Aorta (tissue), 5 donors: ENCODE results near the gene TRERF1. TPM values are rescaled to one million over a fixed set of nuclear protein-coding genes. Genes with fewer than 3 reads are reported as not detected.

Experiments
- ATAC-seq: fragments of 200-7000 bp; cut with Tn5 transposase; one replicate; pipeline ENCODE4 v1.9.1; 2022; ENCODE audit warnings: moderate library complexity; ENCODE audit not compliant: low FRiP score
- DNase-seq, 2 donors: peaks; one replicate each; pipeline ENCODE4 v3.0.0-alpha.2; 2020
- H3K27ac ChIP-seq, 2 donors: one replicate each; pipeline ENCODE4 v1.5.1; 2013; ENCODE audit warnings: low read length in 2 of 2, mild to moderate bottlenecking in 2 of 2, moderate library complexity in 2 of 2, control low read depth in 1 of 2, inconsistent platforms in 1 of 2, low read depth in 1 of 2
- H3K27me3 ChIP-seq, 2 donors: one replicate each; pipeline ENCODE4 v1.6.1; 2013; ENCODE audit warnings: control low read depth in 1 of 2, low read length in 1 of 2, mild to moderate bottlenecking in 1 of 2, moderate library complexity in 1 of 2; ENCODE audit not compliant: insufficient read depth in 2 of 2, control insufficient read depth in 1 of 2
- H3K36me3 ChIP-seq, 2 donors: one replicate each; pipeline ENCODE4 v1.6.1; 2013; ENCODE audit warnings: control low read depth in 1 of 2, low read length in 1 of 2, mild to moderate bottlenecking in 1 of 2; ENCODE audit not compliant: insufficient read depth in 2 of 2, control insufficient read depth in 1 of 2
- H3K4me1 ChIP-seq, 2 donors: one replicate each; pipeline ENCODE4 v1.6.1; 2013; ENCODE audit warnings: low read length in 2 of 2, control low read depth in 1 of 2, mild to moderate bottlenecking in 1 of 2, moderate library complexity in 1 of 2; ENCODE audit not compliant: insufficient read depth in 2 of 2, control insufficient read depth in 1 of 2
- H3K4me3 ChIP-seq, 2 donors: one replicate each; pipeline ENCODE4 v1.5.1; 2013; ENCODE audit warnings: low read length in 2 of 2, control low read depth in 1 of 2, mild to moderate bottlenecking in 1 of 2
- H3K9me3 ChIP-seq: one replicate; pipeline ENCODE4 v1.6.1; 2013; ENCODE audit warnings: mild to moderate bottlenecking, low read length; ENCODE audit not compliant: control insufficient read depth
- WGBS, 2 donors: extraction: QIAGEN DNeasy Blood & Tissue Kit; methylation state at CpG; one replicate each; pipeline ENCODE4 v1.1.7; 2013; 5-methylcytosine and 5-hydroxymethylcytosine counted together
- intact Hi-C, 2 donors: fragments of 100-400 bp; cut with DNase I; formaldehyde crosslinking; loops; one replicate each; pipeline versions ENCODE4 v1.14.2 to v1.15.0; 2022
- polyA plus RNA-seq, 2 donors: library from polyadenylated mRNA; stranded (reverse); fragments of 200-250 nt; gene quantifications; one replicate each; pipeline ENCODE4 v1.2.3, GENCODE V29; 2013
- total RNA-seq, 2 donors: library from RNA; stranded (reverse); fragmentation: NEBNext Ultra II Directional; extraction: Animal tissue kit (Norgen Biotek cat#: 25700); gene quantifications; one replicate each; pipeline ENCODE4 v1.2.1, GENCODE V29; 2021
- donor health status: healthy with polysubstance abuse.
- donor health status: Bipolar disorder and iron deficiency.
- donor health status: DM: no; HTN: no; CAD: no.
- donor health status: DM: no; HTN: no; CAD: no.
- donor health status: DM: yes; HTN: yes; CAD: no.

Gene TRERF1
- total and polyA plus RNA-seq, 4 donors, result 0.50 to 9.5 (median 2.2) TPM

DNA sequence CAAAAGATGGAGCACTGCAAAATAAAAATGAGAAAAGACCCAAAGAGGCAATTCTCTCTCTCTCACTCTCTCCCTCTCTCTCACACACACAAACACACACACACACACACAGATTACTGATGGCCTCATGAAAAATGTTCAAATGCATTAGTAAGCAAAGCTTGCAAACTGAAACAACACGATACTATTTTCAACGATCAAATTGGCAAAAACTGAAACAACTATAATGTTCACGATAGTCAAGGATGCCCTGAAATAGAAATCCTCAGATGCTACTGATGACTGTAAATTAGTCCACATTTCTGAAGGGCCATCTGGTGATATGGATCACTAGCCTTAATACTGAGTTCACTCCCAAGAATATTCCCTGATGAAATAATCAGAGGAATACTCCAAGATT, 100.8 kb downstream of the TRERF1 start:
- WGBS, 2 donors, result 86% methylated on average over 3 of the region's 3 CpGs
- H3K27me3 ChIP-seq, result no peaks in the 10 kb centered on the region
- no peak for DNase-seq
- no peak for ATAC-seq
- H3K27ac ChIP-seq, result no peak overlapping the region
- H3K4me3 ChIP-seq, result no peak overlapping the region
- no peaks in the 10 kb centered on the region for H3K4me1 ChIP-seq
- peaks cover 1% of the 10 kb centered on the region for H3K9me3 ChIP-seq
- intact Hi-C loops, result no loop called here
- no peaks in the 10 kb centered on the region for H3K36me3 ChIP-seq

DNA sequence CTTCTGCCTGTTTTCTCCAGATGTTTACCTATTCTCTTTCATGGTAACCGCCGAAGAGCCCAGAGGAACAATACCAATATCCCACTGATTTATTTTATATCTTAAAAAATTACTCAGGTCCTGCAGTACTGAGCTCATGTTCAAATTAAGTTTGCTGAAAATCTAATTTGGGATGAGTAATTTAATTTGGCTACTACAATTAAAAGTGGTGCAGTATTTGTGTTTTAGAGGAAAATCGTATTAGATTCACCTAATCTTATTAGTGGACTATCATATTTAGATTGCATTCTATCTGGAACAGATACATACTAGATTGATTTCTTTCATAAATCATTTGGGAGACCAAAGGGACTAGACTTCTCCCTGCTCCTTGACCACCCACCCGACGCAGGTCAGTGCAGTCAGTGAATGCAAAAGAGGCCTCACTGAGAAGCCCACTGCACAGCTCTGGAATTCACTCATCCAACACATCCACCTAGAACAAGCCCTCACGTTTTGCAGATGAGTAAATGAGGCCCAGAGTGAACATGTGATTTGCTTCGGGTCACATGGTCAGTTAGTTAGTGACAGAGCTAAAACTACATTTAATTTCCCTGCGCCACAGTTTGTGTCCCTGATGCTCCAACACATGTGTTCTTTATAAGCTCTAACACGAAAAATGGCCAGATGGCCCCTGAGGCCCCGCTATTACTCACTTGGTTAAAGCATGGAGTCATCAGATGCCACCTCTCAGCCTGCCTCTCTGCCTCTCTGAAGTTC, 101.8 kb downstream of the TRERF1 start:
- intact Hi-C loops, result no loop called here
- WGBS, 2 donors, result 89 to 94% methylated on average over 10 of the region's 10 CpGs
- Histone ChIP-seq H3K4me3 (no peak overlapping the region), H3K27me3 (no peaks in the 10 kb centered on the region), H3K27ac (no peak overlapping the region), H3K36me3 (no peaks in the 10 kb centered on the region), H3K4me1 (no peaks in the 10 kb centered on the region), H3K9me3 (peaks cover 1% of the 10 kb centered on the region)
- no peak for ATAC-seq
- no peak for DNase-seq

DNA sequence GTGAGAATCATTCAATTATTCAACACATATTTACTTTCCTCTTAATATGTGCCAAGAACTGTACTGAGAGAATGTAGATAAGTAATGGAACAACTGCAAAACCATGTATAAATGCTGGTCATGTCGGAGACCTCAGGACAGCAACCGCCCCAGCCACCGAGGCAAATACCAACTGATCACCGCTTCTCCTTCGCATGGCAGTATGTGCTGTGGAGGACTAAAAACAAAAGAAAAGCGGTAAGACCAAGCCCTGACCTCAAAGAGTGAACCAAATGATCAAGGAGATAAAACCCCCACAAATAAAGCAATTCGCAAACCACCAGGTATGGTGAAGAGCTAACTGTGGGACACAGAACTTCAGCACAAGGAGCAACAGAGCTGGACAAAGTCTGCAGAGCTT, 104.3 kb downstream of the TRERF1 start:
- H3K36me3 ChIP-seq, result no peaks in the 10 kb centered on the region
- no peaks in the 10 kb centered on the region for H3K4me1 ChIP-seq
- intact Hi-C loops, result no loop called here
- WGBS, 2 donors, result 95 to 98% methylated on average over 7 of the region's 7 CpGs
- no peak overlapping the region for H3K4me3 ChIP-seq
- no peaks in the 10 kb centered on the region for H3K27me3 ChIP-seq
- no peak overlapping the region for H3K27ac ChIP-seq
- ATAC-seq (no peak), DNase-seq (no peak)
- peaks cover 1% of the 10 kb centered on the region for H3K9me3 ChIP-seq

DNA sequence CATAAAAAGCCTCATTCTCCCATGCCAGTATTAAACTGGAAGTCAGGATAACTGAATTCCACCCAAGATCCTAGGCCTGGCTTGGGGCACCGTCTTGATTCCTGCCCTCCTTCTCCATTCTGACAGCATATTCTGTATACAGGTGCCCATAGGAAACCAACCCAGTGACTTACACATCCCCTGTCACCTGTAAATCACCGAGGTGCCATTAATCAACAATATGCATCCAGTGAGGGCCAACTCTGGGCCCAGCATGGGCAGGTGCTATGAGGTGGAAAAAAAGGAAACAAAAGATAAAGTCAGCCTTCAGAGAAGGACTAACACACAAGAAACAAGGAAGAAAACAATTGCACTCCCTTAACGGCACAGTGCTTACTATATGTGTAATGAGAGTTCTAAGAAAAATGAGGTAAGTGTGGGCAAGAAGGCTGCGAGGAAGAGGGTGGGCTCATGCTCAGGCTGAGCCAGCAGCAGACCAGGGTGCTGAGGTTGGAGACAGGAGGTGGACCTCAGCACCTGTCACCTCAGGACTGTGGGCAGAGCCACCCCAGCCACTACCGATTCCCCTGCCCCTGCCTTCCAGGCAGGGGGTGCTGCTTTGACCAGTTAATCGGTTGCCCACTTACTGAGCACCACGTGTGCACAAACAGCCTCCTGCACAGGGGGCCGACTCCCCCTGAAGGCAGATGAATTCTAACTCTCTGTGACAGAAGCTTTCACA, 105.9 kb downstream of the TRERF1 start:
- peaks cover 1% of the 10 kb centered on the region for H3K9me3 ChIP-seq
- 87% methylated on average over 8 of the region's 8 CpGs for WGBS, 2 donors
- ATAC-seq (no peak), DNase-seq (no peak)
- no peaks in the 10 kb centered on the region for H3K4me1 ChIP-seq
- no peaks in the 10 kb centered on the region for H3K27me3 ChIP-seq
- intact Hi-C loops, result no loop called here
- no peaks in the 10 kb centered on the region for H3K36me3 ChIP-seq
- H3K4me3 ChIP-seq, result no peak overlapping the region
- no peak overlapping the region for H3K27ac ChIP-seq

DNA sequence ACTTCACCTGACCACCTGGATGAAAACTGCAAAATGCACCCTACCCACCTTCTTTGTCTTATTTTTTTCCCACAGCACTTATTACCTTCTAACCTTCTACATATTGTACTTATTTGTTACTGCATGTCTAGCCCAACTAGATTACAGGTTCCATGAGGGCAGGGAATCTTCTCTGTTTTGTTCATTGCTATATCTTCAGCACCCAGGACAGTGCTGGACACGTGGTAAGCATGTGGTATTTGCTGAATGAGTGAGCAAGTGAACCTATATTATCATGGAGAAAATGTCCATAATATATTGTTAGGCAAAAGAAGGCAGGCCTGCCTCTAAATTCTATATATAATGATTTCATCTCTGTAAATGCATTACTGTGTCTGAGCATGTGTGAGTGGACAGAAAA, 107.0 kb downstream of the TRERF1 start:
- H3K4me1 ChIP-seq, result no peaks in the 10 kb centered on the region
- intact Hi-C loops, result no loop called here
- H3K36me3 ChIP-seq, result no peaks in the 10 kb centered on the region
- H3K27ac ChIP-seq, result no peak overlapping the region
- ATAC-seq, result no peak
- no peak for DNase-seq
- H3K4me3 ChIP-seq, result no peak overlapping the region
- peaks cover 1% of the 10 kb centered on the region for H3K9me3 ChIP-seq
- H3K27me3 ChIP-seq, result no peaks in the 10 kb centered on the region
- WGBS, 2 donors, result 75 to 76% methylated on average over 1 of the region's 1 CpG

DNA sequence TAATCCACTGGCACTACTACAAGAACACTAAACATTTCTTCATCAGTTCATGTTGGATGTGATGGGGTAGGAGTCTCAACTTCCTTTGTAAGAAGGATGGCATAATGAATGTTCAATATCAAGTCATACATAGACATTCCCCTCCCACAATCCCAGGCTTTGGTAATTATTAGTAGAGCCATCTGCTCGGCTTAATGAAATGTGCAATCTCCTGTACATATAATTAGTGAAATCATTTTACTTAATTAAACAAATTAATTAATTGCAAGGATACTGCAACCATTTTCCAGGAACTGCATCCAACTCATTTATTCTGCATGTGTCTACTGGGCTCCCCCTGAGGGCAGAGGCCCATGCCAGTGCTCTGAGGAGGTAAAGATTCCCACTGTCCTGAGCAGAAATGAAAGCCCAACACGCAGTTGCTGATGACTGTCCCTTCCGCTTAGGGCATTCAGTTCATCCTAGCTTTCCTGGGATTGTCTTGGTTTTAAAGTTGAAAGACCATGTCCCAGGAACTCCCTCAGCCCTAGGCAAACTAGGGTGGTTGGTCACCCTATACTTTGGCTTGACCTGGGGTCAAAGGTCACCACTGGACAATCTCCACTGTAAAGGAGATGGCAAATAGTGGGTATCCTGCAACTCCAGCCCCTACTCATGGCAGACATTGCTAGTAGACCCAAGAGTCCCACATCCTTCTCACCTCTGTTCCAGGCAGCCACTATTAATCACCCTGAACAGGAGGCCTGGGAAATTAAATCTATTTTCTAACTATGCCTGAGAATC, 109.8 kb downstream of the TRERF1 start:
- 96 to 100% methylated on average over 3 of the region's 3 CpGs for WGBS, 2 donors
- intact Hi-C loops, result no loop called here
- Histone ChIP-seq H3K27me3 (no peaks in the 10 kb centered on the region), H3K4me1 (no peaks in the 10 kb centered on the region), H3K36me3 (no peaks in the 10 kb centered on the region), H3K9me3 (peaks cover 1% of the 10 kb centered on the region), H3K4me3 (no peak overlapping the region), H3K27ac (no peak overlapping the region)
- no peak for ATAC-seq
- DNase-seq, result no peak

DNA sequence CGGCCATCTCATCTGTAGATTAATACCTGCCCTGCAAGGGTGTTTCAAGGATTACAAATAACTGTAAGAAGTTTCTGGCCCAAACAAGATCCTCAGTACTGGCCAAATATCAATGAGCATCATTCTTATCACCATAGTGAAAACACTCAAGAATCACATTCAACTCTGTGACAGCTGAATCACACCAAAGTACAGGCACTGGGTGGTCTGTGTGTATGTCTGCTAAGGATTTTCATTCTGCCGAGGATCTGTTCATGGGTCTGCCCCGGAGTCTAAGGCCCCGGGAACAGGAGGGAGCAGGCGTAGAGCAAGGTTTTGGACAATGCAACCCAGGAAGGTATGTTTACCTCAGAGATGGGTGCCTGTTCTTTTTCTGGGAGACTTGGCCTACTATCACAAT, 110.5 kb downstream of the TRERF1 start:
- intact Hi-C loops, result no loop called here
- Histone ChIP-seq H3K9me3 (peaks cover 1% of the 10 kb centered on the region), H3K4me3 (no peak overlapping the region), H3K4me1 (no peaks in the 10 kb centered on the region), H3K27ac (no peak overlapping the region), H3K27me3 (no peaks in the 10 kb centered on the region), H3K36me3 (no peaks in the 10 kb centered on the region)
- WGBS, 2 donors, result 96 to 99% methylated on average over 5 of the region's 5 CpGs
- ATAC-seq (no peak), DNase-seq (no peak)

DNA sequence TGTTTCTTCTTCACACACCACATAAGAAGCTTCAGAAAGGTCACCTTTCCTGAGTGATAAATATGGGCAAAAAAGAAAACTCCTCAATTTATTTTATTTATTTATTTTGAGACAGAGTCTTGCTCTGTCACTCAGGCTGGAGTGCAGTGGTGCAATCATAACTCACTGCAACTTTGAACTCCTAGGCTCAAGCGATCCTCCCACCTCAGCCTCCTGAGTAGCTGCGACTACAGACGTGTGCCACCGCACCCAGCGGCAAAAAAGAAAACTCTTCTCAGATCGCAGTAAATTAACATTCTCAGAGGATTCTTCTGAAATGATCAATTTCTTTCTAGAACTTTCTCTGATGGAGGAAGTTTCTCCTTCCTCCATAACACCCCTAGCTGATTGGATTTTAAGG, 111.2 kb downstream of the TRERF1 start:
- Histone ChIP-seq H3K4me1 (no peaks in the 10 kb centered on the region), H3K9me3 (no peaks in the 10 kb centered on the region), H3K4me3 (no peak overlapping the region), H3K27me3 (no peaks in the 10 kb centered on the region), H3K36me3 (no peaks in the 10 kb centered on the region), H3K27ac (no peak overlapping the region)
- ATAC-seq, result no peak
- no peak for DNase-seq
- intact Hi-C loops, result no loop called here
- WGBS, 2 donors, result 98% methylated on average over 6 of the region's 6 CpGs
